GM19035 (cell line): ENCODE results near the gene GTF3C5.
"Not testable (repeated sequence)": the region's sequence is repeated elsewhere in the genome, so short reads cannot be mapped to it uniquely, and the experiment has no call there.

ENCODE experiments used
- ATAC-seq: cut with Tn5 transposase; IDR thresholded peaks from one replicate; pipeline ENCODE4 v1.9.1; 2021; ENCODE audit not compliant: unreplicated experiment

The GTF3C5 gene

GRCh38 chr9:133028221-133028620 lies 2.6 kb upstream of the GTF3C5 start:
- ATAC-seq, result no peak

- peak; percentile 3 for ATAC-seq
Observed at GRCh38 chr9:133029994-133030316, 842 bp upstream of the GTF3C5 start.

- ATAC-seq, result no peak
Observed at GRCh38 chr9:133031130-133031422, 279 bp downstream of the GTF3C5 start.

- no peak for ATAC-seq
Observed at GRCh38 chr9:133031496-133031911, 707 bp downstream of the GTF3C5 start.

GRCh38 chr9:133032171-133032570 lies 1.4 kb downstream of the GTF3C5 start:
- ATAC-seq, result no peak

- ATAC-seq, result no peak
Observed at GRCh38 chr9:133035669-133036068, 4.9 kb downstream of the GTF3C5 start.

- no peak for ATAC-seq
Observed at GRCh38 chr9:133037775-133038515, 7.1 kb downstream of the GTF3C5 start.

- ATAC-seq, result not testable (repeated sequence)
Observed at GRCh38 chr9:133040892-133041479, 10.2 kb downstream of the GTF3C5 start.

GRCh38 chr9:133041958-133042357 lies 11.2 kb downstream of the GTF3C5 start:
- no peak for ATAC-seq

- no peak for ATAC-seq
Observed at GRCh38 chr9:133042676-133043075, 11.9 kb downstream of the GTF3C5 start.

- ATAC-seq, result no peak
Observed at GRCh38 chr9:133043449-133044035, 12.7 kb downstream of the GTF3C5 start.

GRCh38 chr9:133044125-133044524 lies 13.3 kb downstream of the GTF3C5 start:
- ATAC-seq, result no peak

- ATAC-seq, result no peak
Observed at GRCh38 chr9:133044661-133045060, 13.9 kb downstream of the GTF3C5 start.

GRCh38 chr9:133045132-133045531 lies 14.3 kb downstream of the GTF3C5 start:
- no peak for ATAC-seq

GRCh38 chr9:133046196-133046899 lies 15.6 kb downstream of the GTF3C5 start:
- ATAC-seq, result no peak

- ATAC-seq, result no peak
Observed at GRCh38 chr9:133046900-133047295, 16.1 kb downstream of the GTF3C5 start.

GRCh38 chr9:133048595-133048994 lies 17.8 kb downstream of the GTF3C5 start:
- ATAC-seq, result no peak

GRCh38 chr9:133049043-133049442 lies 18.2 kb downstream of the GTF3C5 start:
- no peak for ATAC-seq

GRCh38 chr9:133050142-133050541 lies 19.3 kb downstream of the GTF3C5 start:
- no peak for ATAC-seq

- no peak for ATAC-seq
Observed at GRCh38 chr9:133050781-133051180, 20.0 kb downstream of the GTF3C5 start.

GRCh38 chr9:133051281-133051900 lies 20.6 kb downstream of the GTF3C5 start:
- no peak for ATAC-seq
